HUES64 (cell line): ENCODE measurements around the gene GATD1.

Source experiments
- H3K27ac ChIP-seq: 2 replicates; pipeline ENCODE4 v1.7.0; 2013; ENCODE audit warnings: low read depth, low read length, inconsistent platforms
- H3K27me3 ChIP-seq: 2 replicates; pipeline ENCODE4 v1.6.1; 2013; ENCODE audit warnings: mild to moderate bottlenecking, low read length; ENCODE audit not compliant: insufficient read depth
- H3K36me3 ChIP-seq: 2 replicates; pipeline ENCODE4 v1.6.1; 2013; ENCODE audit warnings: mild to moderate bottlenecking, low read length; ENCODE audit not compliant: insufficient read depth
- H3K4me1 ChIP-seq: 2 replicates; pipeline ENCODE4 v1.6.1; 2013; ENCODE audit warnings: mild to moderate bottlenecking, low read length, moderate library complexity; ENCODE audit not compliant: insufficient read depth
- H3K4me3 ChIP-seq: 2 replicates; pipeline ENCODE4 v1.5.1; 2013; ENCODE audit warnings: mild to moderate bottlenecking, low read length, moderate library complexity
- H3K9ac ChIP-seq: 2 replicates; pipeline ENCODE4 v1.6.1; 2013; ENCODE audit warnings: mild to moderate bottlenecking, low read depth, low read length
- H3K9me3 ChIP-seq: 2 replicates; pipeline ENCODE4 v1.6.1; 2013; ENCODE audit warnings: low read depth, low read length; ENCODE audit not compliant: insufficient read depth
- WGBS: fragments of 150-250, 120-280 bp; methylation state at CpG from one replicate; pipeline ENCODE4 v1.1.7; 2013; ENCODE audit warnings: missing lambda C conversion rate; 5-methylcytosine and 5-hydroxymethylcytosine counted together

GATD1 gene

DNA sequence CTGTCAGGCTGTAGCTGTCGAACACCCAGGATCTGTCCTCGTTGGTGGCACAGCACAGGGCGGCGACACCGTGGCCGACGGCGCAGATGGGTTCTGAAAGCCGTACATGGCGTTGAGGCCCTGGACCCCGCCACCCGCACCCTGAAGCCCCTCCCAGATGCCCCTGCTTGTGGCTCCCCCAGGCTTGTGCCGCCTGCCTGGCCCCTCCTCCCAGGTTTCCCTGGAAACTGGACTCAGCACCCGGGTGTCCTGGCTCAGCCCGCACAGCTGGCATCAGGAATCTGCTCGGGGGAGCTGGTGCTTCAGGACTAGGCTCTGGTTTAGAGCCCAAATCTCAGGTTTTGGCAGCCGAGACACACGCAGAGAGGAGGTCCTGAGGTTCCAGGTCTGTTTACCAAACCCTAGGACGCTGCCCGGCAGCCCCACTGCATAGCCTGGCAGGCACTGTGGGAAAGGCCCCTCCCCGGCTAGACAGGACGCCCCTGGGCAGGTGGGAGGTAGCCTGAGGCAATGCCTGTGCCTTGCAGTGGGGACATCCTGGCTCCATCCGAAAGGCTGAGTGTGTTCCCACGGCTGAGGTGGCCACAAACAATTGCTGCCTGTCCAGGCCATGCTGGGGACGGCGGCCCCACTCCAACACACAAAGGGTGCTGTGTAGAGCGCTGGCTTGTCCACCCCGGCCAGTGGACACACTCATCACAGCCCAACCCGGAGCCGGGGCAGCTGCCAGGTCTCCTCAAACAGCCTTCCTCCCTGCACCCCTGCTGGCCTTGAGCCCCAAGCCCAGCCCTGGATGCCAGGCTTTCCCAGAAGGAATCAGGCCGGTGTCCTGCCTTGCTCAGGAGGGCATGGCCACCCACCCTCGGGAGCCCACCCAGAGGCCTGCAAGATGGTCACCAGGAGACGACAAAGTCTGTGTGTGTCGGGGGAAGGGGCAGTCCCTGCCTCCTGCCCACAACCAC is 4.6 kb downstream of the GATD1 start:
- 92% methylated on average over 34 of the region's 34 CpGs for WGBS
- peaks cover 7% of the 10 kb centered on the region; the same call in 1 of the 2 replicates for H3K4me1 ChIP-seq
- no peaks in the 10 kb centered on the region for H3K27me3 ChIP-seq
- no peak overlapping the region for H3K4me3 ChIP-seq
- no peaks in the 10 kb centered on the region for H3K9me3 ChIP-seq
- peaks cover 49% of the 10 kb centered on the region for H3K36me3 ChIP-seq
- no peak overlapping the region for H3K9ac ChIP-seq
- H3K27ac ChIP-seq: no peak overlapping the region

DNA sequence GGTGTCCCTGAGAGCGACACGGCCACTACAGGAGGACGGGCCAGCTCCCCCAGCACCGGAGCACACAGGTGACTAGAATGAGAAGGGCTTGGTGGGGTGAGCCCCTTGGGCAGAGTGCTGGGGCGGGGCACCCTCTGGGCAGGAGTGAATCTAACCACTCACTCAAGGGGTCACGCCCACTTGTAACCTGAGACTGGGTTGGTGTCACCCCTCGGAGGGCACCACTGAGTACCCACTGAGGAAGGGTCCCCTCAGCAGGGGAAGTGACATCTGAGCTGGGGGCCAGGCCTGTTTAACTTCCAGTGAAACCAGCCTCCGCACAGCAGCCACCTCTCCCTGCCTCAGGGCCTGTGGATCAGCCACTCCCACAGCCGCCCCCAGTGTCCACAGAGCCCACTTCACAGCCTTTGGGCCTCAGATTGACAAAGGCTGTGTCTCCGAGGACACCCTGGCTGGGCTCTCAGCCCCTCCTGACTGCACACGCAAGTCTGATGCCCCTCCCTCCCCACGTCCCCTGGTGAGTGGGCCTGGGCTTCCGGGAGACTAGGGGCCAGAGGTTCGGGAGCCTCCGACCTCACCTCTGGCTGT is 5.6 kb downstream of the GATD1 start:
- Histone ChIP-seq H3K4me1 (peaks cover 7% of the 10 kb centered on the region; the same call in 1 of the 2 replicates), H3K4me3 (no peak overlapping the region), H3K36me3 (peaks cover 58% of the 10 kb centered on the region), H3K9ac (no peak overlapping the region), H3K27me3 (no peaks in the 10 kb centered on the region), H3K9me3 (no peaks in the 10 kb centered on the region), H3K27ac (no peak overlapping the region)
- 82% methylated on average over 15 of the region's 15 CpGs for WGBS

DNA sequence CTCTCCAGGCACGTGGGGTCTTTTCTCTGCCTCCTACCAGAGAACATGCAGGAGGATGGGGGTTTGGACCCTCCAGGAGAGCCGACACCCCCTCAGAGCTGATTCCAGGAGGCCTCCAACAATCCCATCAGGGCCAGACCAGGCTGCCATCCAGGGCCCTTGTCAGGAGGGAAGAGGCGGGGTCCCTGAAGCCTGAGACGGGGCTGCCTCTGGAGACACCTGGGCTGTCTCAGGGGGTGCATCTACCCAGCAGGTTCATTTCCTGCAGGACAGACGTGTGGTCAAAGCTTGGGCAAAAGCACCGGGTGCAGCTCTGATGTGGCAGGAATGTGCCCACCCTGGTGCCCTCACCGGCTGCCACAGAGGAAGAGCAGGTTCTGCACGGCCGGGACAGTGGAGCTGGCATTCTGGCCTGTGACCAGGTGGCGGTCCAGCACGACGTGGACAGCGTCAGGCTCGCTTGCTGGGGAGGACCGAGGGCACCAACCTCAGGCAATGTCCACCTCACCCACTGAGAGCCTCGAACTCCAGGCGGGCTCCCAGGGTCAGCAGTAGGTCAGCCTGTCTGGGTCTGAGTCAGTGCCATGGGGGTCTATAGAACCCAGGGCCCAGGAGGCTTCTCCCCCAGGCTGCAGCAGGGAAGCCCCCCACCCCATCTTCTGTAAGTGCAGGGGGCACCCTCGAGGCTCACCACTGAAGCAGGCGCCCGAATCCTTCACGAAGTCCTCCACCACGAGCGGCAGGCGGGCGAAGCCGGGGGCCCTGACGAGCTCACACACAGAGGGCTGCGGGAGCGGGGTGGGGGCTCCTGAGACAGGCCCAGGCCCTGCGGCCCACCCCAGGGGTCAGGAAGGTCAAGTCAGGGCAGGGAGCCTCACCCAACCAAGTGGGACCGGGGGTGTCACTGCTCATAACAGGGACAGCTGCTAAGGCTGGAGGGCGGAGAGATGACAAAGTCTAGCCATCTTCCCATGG is 6.4 kb downstream of the GATD1 start:
- H3K9me3 ChIP-seq: no peaks in the 10 kb centered on the region
- peaks cover 7% of the 10 kb centered on the region; the same call in 1 of the 2 replicates for H3K4me1 ChIP-seq
- no peak overlapping the region for H3K4me3 ChIP-seq
- no peak overlapping the region for H3K27ac ChIP-seq
- H3K9ac ChIP-seq: no peak overlapping the region
- 95% methylated on average over 32 of the region's 32 CpGs for WGBS
- no peaks in the 10 kb centered on the region for H3K27me3 ChIP-seq
- H3K36me3 ChIP-seq: peaks cover 66% of the 10 kb centered on the region

DNA sequence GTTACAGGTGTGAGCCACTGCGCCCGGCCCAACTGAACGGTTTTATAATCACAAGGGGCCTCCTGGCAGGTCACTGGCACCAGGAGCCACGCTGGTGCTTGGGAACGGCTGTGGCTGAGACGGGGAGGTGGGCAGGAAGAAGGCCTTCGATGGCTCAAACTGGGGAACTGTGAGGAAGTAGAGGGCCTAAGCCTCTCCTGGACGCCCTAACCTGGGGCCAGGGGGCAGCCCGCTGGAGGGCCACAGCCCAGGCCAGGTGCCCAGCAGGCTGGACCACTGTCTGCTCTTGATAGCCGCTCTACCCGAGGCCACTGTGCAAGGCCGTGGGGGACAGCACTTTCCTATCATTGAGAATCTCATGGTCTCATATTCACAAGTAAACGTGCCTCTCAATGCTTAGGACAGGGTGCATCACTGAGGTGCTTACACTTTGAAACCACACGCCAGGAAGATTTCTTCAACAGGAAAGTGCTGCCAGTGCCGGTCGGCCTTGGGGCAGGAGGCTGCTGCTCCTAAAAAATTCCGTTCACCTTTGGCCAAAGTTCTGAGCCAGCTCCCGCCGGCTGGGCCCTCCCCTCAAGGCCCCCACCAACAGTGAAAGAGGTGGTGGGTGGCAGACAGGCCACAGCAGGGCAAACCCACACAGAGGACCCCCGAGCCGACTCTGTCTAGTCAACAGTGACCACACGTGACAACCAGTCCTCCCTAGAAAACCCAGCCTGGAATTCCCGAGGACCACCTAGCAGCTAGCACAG is 7.2 kb downstream of the GATD1 start:
- H3K36me3 ChIP-seq: peaks cover 69% of the 10 kb centered on the region
- no peaks in the 10 kb centered on the region for H3K9me3 ChIP-seq
- H3K4me1 ChIP-seq: peaks cover under 1% of the 10 kb centered on the region; the same call in 1 of the 2 replicates
- no peak overlapping the region for H3K4me3 ChIP-seq
- 94% methylated on average over 23 of the region's 23 CpGs for WGBS
- no peak overlapping the region for H3K9ac ChIP-seq
- H3K27ac ChIP-seq: no peak overlapping the region
- no peaks in the 10 kb centered on the region for H3K27me3 ChIP-seq

DNA sequence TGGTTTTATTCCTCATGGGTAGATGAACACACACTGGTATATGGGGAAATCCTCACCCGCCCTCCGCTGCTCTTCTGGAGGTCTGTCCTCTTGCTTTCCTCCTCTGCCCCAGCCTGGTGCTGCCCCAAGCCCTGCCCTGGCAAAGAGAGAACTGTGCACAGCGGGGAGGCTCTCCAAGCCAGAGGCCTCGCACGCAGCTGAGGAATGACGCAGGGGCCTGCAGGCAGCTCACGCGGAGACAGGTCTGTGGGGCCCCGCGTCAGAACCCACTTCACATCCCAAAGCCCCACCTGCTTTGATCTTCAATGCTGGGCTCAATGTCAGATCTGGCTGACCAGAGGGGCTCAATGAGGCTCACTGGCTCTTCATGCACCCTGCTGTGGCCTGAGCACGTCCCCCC is 10.0 kb downstream of the GATD1 start:
- no peaks in the 10 kb centered on the region for H3K9me3 ChIP-seq
- no peak overlapping the region for H3K27ac ChIP-seq
- no peaks in the 10 kb centered on the region for H3K27me3 ChIP-seq
- H3K4me1 ChIP-seq: peaks cover 7% of the 10 kb centered on the region; the same call in 1 of the 2 replicates
- H3K9ac ChIP-seq: no peak overlapping the region
- no peak overlapping the region for H3K4me3 ChIP-seq
- H3K36me3 ChIP-seq: peaks cover 74% of the 10 kb centered on the region
- WGBS: 94% methylated on average over 11 of the region's 11 CpGs

DNA sequence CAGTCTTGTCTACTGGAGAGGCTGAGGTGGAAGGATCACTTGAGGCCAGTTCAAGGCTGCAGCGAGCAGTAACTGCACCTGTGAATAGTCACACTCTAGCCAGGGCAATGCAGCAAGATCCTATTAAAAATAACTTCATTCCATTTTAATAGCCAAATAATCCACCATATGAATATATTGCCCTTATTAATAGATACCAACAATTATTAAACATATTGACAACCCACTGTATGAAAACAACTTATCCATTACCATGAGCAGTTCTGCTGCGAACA is 10.4 kb downstream of the GATD1 start:
- peaks cover 7% of the 10 kb centered on the region; the same call in 1 of the 2 replicates for H3K4me1 ChIP-seq
- WGBS: 98% methylated on average over 2 of the region's 2 CpGs
- no peak overlapping the region for H3K27ac ChIP-seq
- H3K27me3 ChIP-seq: no peaks in the 10 kb centered on the region
- no peak overlapping the region for H3K4me3 ChIP-seq
- H3K36me3 ChIP-seq: peaks cover 76% of the 10 kb centered on the region
- H3K9me3 ChIP-seq: no peaks in the 10 kb centered on the region
- no peak overlapping the region for H3K9ac ChIP-seq

DNA sequence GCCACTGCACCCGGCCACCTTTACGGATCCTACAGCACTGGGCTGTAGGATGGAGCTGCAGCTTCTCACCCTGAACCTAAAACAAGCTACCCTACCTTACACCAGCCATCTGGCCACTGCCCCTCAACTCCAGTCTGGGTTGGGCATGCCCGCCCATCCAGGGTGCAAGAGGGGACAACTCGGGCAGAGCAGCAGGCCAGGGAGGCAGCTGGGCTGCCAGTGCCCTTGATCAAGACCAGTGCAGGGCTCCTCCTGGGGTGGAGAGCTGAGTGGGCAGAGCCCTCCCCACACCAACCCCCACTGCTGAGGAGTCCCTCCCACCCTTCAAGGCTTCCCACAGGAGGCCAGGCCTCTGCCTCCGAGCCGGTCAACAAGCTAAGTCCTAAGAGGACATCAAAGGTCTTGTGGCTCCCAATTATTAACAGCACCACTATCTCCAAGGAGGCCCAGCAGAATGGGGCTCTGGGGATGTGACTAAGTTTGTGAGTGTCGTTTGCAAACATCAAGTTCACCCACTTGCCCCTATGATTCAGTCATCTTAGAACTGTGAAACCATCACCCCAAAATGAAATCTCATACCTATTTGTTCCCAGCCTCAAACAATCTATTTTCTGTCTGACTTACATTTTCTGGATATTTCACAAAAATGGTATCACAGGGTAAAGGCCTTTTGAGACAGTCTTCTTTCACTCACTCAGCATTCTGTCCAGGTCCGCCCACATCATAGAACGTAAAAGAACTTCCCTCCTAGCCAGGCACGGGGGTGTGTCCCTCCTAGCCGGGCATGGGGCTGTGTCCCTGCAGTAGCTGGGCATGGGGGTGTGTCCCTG is 11.0 kb downstream of the GATD1 start:
- H3K9ac ChIP-seq: no peak overlapping the region

DNA sequence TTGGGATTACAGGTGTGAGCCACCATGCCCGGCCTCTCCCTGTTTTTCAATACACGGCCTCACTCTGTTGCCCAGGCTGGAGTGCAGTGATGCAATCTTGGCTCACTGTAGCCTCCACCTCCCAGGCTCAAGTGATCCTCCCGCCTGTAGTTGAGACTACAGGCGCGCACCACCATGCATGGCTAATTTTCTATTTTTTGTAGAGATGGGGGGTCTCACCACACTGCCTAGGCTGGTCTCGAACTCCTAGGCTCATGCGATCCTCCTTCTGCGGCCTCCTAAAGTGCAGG is 11.5 kb downstream of the GATD1 start:
- H3K27me3 ChIP-seq: no peaks in the 10 kb centered on the region
- H3K36me3 ChIP-seq: peaks cover 76% of the 10 kb centered on the region
- no peak overlapping the region for H3K4me3 ChIP-seq
- WGBS: 94% methylated on average over 8 of the region's 8 CpGs
- H3K27ac ChIP-seq: no peak overlapping the region
- no peaks in the 10 kb centered on the region for H3K9me3 ChIP-seq
- no peak overlapping the region for H3K9ac ChIP-seq
- peaks cover 7% of the 10 kb centered on the region; the same call in 1 of the 2 replicates for H3K4me1 ChIP-seq

More for the DNA sequence above, 11.0 kb downstream of the GATD1 start:
- H3K4me1 ChIP-seq: peaks cover 7% of the 10 kb centered on the region; the same call in 1 of the 2 replicates
- H3K27ac ChIP-seq: no peak overlapping the region
- peaks cover 76% of the 10 kb centered on the region for H3K36me3 ChIP-seq
- WGBS: 95% methylated on average over 11 of the region's 11 CpGs
- H3K27me3 ChIP-seq: no peaks in the 10 kb centered on the region
- no peak overlapping the region for H3K4me3 ChIP-seq
- H3K9me3 ChIP-seq: no peaks in the 10 kb centered on the region

DNA sequence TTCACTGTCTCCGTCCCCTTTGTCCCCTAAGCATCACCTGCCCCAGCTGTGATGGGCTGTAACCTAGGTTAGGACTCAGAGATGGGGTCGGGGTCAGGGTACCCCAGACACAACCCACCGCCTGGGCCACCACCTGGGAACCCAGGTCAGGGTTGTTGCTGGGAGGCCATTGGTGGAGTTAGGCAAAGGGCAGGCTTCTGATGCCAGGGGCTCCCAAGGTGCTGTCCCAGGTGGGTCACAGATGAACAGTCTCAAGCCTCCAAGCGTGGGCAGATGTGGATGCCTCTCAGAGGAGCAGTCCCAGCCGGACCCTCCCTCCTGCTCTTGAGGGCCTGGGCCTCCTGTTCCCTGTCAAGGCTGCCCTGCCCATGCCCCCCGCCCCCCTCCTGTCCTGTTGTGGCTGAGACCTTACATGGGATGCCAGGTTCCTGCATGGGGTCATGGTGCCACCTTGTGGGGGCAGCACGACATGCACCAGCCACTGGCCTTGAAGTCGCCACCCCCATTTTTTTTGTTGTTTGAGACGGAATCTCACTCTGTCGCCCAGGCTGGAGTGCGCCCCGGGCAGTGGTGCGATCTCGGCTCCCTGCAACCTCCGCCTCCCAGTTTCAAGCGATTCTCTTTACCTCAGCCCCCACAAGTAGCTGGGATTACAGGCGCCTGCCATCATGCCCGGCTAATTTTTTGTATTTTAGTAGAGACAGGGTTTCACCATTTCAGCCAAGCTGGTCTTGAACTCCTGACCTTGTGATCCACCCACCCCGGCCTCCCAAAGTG is 12.1 kb downstream of the GATD1 start:
- Histone ChIP-seq H3K9ac (no peak overlapping the region), H3K27me3 (no peaks in the 10 kb centered on the region), H3K27ac (no peak overlapping the region; the same call in 1 of the 2 replicates), H3K9me3 (no peaks in the 10 kb centered on the region), H3K4me3 (no peak overlapping the region), H3K4me1 (peaks cover 7% of the 10 kb centered on the region; the same call in 1 of the 2 replicates), H3K36me3 (peaks cover 75% of the 10 kb centered on the region)
- WGBS: 84% methylated on average over 19 of the region's 19 CpGs
